ENCODE data around the gene DIS3.

DNA sequence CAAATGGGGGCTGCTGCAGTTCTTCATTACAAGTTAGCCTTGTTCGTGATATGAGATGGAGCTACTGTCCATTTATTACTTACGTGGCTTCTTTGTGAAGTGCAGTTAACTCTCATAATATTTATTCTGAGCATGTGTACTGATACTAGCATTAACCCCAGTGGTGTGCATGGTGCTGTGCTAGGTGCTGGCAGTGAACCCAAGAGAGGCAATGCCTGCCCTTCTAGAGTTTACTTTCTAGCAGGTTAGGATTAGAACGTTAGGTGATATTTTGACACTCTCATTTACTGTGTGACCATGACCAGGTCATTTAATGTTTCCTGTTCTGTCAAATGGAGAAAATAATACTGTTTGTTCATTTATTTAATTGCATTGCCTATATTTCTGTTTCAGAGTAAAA lies 17.1 kb upstream of the DIS3 start:
- TF ChIP-seq POLR2A (IDR thresholded peaks at IDR 0.05; ENCODE audit: low read length) (no peak), GATA1 (IDR thresholded peaks at IDR 0.05; ENCODE audit: low read depth, low read length) (no peak)

Data from erythroblast (primary cell).